HG03439 (cell line): Measurements from ENCODE around the gene C1QL2.

ENCODE experiments used
- ATAC-seq: cut with Tn5 transposase; IDR thresholded peaks from one replicate; pipeline ENCODE4 v1.9.1; 2021; ENCODE audit warnings: mild to moderate bottlenecking, moderate library complexity; ENCODE audit not compliant: unreplicated experiment

C1QL2 gene

DNA sequence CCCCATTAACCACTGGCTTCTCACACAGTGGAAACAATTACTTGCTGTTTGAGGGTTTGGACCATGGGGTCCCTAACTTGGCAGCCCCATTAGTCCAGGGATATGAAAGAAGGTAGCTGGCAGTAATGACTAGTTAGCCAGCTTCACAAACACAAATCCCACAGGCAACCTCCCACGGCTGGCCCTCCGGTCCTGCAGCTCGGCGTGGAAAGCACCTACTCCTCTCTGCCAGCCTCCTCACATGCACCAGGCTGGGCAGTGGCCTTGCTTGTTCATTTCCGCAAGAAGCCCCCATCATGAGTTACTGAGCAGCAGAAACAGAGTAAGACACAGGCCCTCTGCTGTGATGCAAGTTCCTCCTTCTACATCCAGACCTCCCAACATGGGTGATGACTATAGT is 13.7 kb downstream of the C1QL2 start:
- ATAC-seq, result no peak

- ATAC-seq, result no peak
These were observed 15.7 kb downstream of the C1QL2 start for GRCh38 chr2:119142824-119143223.

GRCh38 chr2:119137502-119137901 is 21.0 kb downstream of the C1QL2 start:
- ATAC-seq, result no peak

- ATAC-seq, result no peak
These were observed 21.7 kb downstream of the C1QL2 start for GRCh38 chr2:119136872-119137271.

GRCh38 chr2:119136093-119136492 is 22.5 kb downstream of the C1QL2 start:
- ATAC-seq, result no peak

DNA sequence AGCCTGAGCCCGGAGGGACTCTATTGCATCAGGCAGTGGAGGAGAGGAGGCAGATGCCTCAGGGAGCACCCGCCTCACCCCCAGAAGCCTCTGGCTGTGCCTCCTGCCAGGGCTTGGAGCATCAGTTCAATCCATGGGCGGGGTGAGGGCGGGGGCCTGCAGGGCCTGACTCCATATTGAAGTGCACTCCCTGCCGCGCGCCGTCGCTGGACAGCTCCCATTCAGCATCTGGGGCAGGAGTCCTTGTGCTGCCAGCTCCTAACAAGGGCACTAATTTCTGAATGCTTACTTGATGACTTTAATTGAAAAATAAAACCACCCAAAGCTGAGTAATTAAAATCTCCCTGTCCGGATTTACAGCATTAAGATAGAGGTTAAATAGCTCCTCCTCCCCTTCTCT is 23.8 kb downstream of the C1QL2 start:
- ATAC-seq, result no peak

- ATAC-seq, result no peak
These were observed 31.9 kb downstream of the C1QL2 start for GRCh38 chr2:119126650-119127049.

DNA sequence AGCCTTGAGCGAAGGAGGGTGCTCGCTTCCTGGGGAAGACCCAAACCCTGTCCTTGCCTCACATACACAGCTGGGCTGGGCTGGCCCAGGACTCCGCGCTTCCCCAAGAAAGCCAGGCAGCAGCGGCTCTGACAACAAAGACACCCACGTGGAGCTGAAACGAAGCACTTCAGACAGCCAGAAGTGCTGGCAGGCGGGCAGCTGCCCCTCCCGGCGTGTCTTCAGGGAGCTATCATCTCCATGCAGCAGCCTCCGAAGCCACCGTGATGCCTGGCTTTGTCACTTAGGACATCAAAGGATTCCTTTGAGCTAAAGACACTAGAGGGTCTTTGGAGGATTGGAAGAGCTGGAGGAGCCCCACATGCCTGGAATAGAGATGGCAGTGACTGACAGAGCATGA is 35.2 kb downstream of the C1QL2 start:
- ATAC-seq, result no peak

DNA sequence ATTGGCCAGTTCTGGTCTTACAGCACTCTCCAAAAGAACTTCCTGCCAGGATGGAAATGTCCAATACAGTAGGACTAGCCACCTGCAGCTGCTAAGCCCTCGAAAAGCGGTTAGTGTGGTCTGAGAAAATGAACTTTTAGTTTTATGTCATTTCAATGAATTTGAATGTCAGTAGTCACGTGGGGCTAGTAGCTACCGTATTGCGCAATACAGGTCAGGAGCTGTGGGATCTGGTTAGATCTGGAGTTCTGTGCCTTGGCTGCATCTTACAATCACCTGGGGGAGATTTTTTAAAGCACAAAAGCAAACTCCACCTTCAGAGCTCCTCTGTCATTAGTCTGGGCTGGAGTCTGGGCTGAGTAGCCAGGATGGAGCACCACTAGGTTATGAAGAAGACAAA is 35.9 kb downstream of the C1QL2 start:
- no peak for ATAC-seq

GRCh38 chr2:119119999-119120756 is 38.4 kb downstream of the C1QL2 start:
- no peak for ATAC-seq

DNA sequence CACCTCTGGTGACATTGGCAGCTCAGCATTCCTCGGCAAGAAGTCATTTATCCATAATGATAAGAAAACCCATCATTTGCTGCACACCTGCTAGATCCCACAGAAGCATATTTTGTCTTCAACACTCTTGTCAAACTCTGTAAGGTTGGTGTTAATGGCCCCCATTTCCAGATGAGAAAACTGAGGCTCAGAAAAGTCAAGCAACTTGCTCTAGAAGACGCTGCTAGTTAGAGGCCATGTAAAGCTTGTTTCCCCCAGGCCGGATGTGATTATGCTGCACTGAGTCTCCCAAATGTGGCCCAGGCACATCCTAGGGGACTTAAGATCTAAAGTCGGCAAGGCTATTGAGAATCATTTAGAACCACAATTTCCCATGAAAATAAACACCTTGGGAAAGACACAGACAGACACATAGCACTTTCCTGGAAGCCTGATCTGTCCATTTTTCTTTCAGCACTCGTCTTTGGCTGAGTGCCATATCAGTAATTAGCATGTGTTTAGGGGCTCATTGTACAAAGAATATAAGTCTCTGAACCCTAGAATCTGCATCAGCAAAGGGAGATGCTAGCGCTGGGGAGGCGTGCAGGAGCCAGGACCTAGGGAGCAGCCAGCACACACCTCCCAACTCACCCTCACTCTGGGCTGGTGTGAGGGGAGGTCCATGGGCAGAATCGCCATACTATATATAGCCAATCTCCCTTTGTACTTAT is 39.3 kb downstream of the C1QL2 start:
- ATAC-seq, result no peak

GRCh38 chr2:119117891-119118882 is 40.4 kb downstream of the C1QL2 start:
- no peak for ATAC-seq

DNA sequence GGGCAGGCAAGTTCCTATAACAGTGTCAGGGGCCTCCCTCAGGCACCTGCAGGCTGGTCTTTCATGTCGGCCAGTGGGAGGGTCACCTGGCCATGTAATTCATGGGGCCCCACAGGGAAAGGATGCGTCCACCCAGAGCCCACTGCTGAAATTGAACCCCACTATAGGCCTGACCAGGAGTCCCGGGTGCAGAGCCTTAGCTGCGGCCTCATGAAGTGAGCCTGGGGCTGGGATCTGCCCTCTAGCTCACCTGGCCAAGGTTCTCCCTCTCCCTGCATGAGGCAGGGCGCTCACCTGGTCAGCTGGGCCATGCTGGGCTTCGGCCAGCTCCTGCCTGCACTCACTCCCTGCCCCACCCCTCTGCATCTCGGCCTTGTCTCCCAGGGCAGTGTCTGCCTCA is 41.1 kb downstream of the C1QL2 start:
- no peak for ATAC-seq

GRCh38 chr2:119116411-119117295 is 41.9 kb downstream of the C1QL2 start:
- ATAC-seq, result no peak

GRCh38 chr2:119114266-119114665 is 44.3 kb downstream of the C1QL2 start:
- ATAC-seq, result no peak

GRCh38 chr2:119113489-119113770 is 45.1 kb downstream of the C1QL2 start:
- ATAC-seq, result no peak

DNA sequence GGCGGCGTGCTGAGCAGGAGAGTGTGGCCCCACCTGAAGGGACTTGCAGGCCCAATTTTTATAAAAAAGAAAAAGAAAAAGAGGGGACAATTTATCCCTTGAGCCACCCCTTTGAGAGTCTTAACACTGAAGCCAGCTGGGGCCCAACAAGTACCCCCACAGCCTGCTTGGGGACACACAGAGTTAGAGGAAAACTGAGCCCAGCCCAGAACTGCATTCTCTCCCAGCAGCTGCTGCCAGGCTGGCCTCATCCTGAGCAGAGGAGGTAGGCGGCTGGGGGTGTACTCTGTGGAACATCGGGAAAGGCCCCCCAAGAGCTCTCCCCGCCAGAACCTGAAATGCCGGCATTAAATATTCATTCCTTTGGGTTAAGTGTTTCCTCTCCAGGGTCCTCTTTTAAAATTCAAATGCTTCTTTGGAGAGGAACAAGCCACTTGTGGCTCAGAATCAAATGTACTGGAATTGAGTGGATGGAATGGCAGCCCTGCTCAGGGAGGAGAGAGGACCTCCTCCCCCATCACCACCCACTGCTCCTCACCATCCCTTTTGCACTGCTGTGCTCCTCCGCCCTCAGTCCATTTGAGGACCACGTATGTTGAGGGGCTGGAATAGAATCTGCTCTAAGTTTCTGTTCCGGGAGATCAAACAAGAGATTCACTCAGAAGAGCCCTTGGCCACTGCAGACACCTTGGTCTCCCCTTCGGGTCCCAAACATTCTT is 45.6 kb downstream of the C1QL2 start:
- ATAC-seq, result no peak

GRCh38 chr2:119112230-119112629 is 46.3 kb downstream of the C1QL2 start:
- no peak for ATAC-seq

GRCh38 chr2:119111115-119111975 is 47.2 kb downstream of the C1QL2 start:
- ATAC-seq, result no peak
